Measurements from ENCODE around the gene MCRIP1.
A peak's percentile ranks its signal among the peaks of the same experiment; 100 is the strongest.

MCRIP1 gene

GRCh38 chr17:81863833-81864768 is 31.0 kb upstream of the MCRIP1 start:
- DNase-seq (ENCODE audit: low read depth, low spot score): no peak
- no peak overlapping the region for H3K4me3 ChIP-seq (ENCODE audit: low read length)

DNA sequence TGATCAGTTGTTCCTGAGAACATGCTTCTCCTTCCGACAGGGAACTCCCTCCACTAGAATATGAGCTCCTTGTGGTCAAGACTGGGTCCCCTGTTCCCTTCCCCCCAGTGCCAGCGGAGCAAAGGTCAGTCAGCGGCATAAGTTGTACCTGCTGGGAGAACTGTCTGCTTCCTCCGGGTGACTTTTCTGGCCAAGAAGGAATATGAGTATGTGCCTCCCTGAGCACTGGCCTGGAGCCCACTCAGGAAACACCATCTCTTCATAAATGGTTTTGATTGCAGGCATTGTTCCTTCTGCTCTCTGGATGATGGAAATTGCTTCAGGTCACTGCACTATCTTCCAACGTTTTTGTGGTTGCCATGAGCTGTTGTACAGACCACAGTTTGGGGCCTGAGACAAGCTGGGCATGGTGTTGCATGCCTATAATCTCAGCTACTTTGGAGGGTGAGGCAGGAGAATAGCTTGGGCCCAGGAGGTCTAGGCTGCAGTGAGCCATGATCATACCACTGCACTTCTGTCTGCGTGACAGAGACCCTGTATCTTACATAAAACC is 30.1 kb upstream of the MCRIP1 start:
- H3K4me3 ChIP-seq (ENCODE audit: low read length): no peak overlapping the region
- no peak for DNase-seq (ENCODE audit: low read depth, low spot score)

DNA sequence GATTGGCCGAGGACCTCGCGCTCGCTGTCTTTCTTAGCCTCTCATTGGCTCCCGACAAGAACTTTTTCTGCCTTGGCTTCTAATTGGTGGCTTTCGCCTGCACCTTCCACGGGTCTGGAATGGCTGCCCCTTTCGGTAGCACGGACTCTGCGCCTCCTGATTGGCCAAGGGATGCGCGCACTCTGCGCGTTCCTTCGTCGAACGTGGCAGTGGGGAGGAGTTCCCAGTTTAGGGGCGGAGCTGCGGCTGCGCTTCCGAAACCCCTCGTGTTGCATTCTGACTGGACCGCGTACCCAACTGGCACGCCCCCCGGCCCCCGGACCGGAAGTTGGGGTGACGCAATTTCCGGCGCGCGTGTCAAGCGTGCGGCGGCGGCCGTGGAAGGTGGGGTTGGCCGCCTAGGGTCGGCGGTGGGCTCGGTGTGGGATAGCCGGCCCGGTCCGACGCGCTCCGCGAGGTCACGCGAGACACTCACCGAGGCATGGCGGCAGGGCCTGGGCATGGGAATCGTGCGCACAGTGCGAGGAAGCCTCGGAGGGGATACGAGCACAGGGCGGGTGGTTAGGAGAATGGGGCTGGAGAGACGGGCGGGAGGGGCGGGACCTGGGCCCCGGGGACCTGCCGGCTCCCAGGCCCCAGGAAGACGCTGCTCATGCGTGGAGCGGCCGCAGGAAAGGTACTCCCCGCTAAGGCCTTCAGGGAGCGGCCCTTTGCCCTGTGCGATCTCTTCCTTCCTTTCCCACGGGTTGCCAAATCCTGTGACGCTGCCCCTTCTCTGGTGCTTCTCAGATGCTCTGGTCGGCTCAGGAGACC is 27.9 kb upstream of the MCRIP1 start:
- DNase-seq (ENCODE audit: low read depth, low spot score): peak; percentile 100
- H3K4me3 ChIP-seq (ENCODE audit: low read length): peak overlapping the region; percentile 75

- peak within 1 kb of the TSS; percentile 75 for H3K4me3 ChIP-seq (ENCODE audit: low read length)
- DNase-seq (ENCODE audit: low read depth, low spot score): no peak
Measured at GRCh38 chr17:81859906-81860755, 27.0 kb upstream of the MCRIP1 start, which contains the start of gene P4HB. Gene P4HB (minus strand): TSS chr17:81860535. CDS start chr17:81860471, 64 bp downstream.

DNA sequence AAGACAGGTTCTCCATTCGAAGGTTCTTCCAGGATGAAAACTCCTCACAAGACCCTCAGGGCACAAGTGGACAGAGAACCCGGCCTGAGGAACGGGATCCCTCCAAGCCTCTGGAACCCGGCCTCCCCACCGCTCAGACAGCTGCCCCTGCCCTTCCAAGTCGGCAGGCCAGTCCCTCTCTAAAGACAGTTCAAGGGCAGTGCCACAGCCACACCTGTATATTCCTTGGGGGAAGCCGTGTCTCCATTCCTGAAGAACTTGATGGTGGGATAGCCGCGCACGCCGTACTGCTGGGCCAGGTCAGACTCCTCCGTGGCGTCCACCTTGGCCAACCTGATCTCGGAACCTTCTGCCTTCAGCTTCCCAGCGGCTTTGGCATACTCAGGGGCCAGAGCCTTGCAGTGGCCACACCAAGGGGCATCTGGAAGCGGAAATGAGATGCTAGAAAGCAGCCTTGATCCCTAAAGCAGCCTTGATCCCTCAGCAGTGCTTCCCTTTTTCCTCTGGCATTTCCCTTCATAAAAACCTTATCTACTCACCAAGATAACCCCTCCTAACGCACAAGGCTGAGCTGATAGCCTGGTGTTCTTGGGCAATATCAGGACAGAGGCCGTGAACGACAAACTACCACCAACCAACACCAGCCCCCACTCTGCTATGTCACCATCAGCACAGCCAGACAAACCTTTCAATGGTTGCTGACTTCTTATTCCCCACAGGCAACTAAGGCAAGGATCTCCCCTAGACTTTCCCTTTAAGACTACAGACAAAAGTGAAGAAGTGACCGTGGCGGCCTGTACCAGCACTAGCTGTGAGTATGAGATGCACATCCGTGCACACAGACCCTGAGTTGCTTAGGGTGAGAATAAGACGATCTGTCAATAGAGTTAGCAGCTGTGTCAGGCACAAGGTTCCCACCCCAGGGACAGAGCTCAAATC is 26.1 kb upstream of the MCRIP1 start:
- no peak for DNase-seq (ENCODE audit: low read depth, low spot score)
- H3K4me3 ChIP-seq (ENCODE audit: low read length): peak overlapping the region; percentile 61

DNA sequence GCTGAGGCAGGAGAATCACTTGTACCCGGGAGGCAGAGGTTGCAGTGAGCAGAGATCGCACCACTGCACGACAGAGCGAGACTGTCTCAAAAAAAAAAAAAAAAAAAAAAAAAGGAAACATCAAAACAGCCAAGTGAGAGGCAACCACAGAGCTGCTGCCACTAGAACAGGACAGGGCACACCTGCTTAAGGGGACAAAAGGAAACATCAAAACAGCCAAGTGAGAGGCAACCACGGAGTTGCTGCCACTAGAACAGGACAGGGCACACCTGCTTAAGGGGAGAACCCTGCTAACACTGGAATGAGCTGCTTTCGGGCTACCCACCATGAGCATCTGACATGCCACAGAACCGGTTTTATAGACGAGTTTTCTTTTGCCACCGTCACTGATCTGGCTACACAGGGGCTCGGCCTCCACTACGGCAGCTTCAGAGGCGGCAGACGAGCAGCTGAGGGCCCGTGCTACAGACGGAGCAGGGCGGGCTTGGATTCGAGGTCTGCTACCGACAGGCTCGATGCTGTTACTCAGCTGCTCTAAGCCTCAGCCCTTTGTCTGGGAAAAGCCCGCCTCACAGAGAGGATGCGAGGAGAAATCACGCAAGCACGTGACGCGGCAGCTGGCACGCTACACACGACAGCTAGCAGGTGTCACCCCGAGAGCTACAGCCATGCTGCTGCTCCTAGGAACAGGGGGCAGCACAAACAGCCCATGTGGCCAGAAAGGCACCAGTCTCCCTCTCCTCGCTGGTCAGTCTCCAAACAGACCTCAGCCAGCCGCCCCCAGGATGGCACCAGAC is 25.3 kb upstream of the MCRIP1 start:
- DNase-seq (ENCODE audit: low read depth, low spot score): peak; percentile 54
- H3K4me3 ChIP-seq (ENCODE audit: low read length): peak overlapping the region; percentile 61

GRCh38 chr17:81854974-81855774 is 22.1 kb upstream of the MCRIP1 start:
- no peak overlapping the region for H3K4me3 ChIP-seq (ENCODE audit: low read length)
- no peak for DNase-seq (ENCODE audit: low read depth, low spot score)

DNA sequence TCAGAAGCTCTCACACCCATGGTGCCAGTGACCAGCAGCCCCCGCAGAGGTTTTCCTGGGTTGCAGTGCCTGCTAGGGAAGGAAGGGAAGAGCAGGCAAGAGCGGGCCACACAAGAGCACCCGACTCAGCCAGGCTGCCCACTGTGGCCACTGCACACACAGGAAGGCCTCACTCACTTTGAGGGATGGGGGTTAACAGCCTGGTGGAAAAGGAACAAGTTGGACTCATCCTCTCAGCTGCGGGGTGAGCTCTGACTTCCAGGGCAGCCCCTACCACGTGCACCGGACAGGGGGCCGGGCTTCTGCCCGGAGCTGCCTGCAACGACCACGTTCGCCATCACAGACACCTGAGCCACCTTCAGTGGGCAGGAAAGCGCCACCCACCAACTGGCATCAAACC is 19.1 kb upstream of the MCRIP1 start:
- DNase-seq (ENCODE audit: low read depth, low spot score): no peak
- H3K4me3 ChIP-seq (ENCODE audit: low read length): no peak overlapping the region

DNA sequence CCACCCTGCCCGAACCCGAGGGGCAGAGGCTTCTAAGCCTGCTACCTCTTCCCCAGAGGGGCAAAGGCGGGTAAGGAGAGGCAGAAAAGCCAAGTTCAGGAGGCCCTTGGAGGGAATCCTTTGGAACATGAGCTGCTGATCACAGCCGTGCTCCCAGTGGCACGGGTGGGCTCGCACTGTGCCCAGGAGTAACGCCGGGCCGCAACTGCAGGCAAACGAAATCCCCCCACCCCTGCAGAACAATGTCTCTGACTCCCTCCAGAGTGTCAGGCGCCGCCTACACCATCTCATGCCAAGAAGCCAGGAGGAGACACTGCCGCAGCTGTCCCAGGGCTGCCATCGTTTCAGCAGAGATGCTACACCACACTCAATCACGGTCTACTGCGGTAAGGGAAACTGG is 18.3 kb upstream of the MCRIP1 start:
- no peak for DNase-seq (ENCODE audit: low read depth, low spot score)

DNA sequence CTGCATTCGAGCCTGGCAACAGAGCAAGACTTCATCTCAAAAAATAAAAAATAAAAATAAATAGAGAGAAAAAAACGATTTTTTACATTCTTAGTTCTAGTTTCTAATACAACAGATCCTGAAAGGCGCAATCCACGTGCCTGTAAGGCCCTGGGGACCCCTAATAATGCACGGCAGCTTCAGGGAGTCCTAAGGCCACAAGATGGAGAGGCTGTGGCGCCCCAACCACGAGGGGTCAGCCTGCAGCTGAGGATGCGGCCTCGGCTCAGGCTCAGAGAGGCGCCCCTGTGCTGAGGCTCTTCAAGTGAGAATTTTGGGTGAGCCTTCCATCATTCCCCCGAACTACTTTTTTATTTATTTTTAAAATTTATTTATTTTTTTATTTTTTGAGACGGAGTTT is 16.4 kb upstream of the MCRIP1 start:
- H3K4me3 ChIP-seq (ENCODE audit: low read length): no peak overlapping the region
- no peak for DNase-seq (ENCODE audit: low read depth, low spot score)

More for the DNA sequence above, 18.3 kb upstream of the MCRIP1 start:
- H3K4me3 ChIP-seq (ENCODE audit: low read length): no peak overlapping the region

- no peak for DNase-seq (ENCODE audit: low read depth, low spot score)
- no peak overlapping the region for H3K4me3 ChIP-seq (ENCODE audit: low read length)
Measured at GRCh38 chr17:81846743-81847689, 13.9 kb upstream of the MCRIP1 start.

GRCh38 chr17:81845881-81846742 is 13.0 kb upstream of the MCRIP1 start:
- H3K4me3 ChIP-seq (ENCODE audit: low read length): no peak overlapping the region

GRCh38 chr17:81845361-81845760 is 12.3 kb upstream of the MCRIP1 start:
- no peak for DNase-seq (ENCODE audit: low read depth, low spot score)

More at GRCh38 chr17:81845881-81846742, 13.0 kb upstream of the MCRIP1 start:
- DNase-seq (ENCODE audit: low read depth, low spot score): no peak

GRCh38 chr17:81844887-81845286 is 11.8 kb upstream of the MCRIP1 start:
- no peak overlapping the region for H3K4me3 ChIP-seq (ENCODE audit: low read length)
- DNase-seq (ENCODE audit: low read depth, low spot score): no peak

More at GRCh38 chr17:81845361-81845760, 12.3 kb upstream of the MCRIP1 start:
- H3K4me3 ChIP-seq (ENCODE audit: low read length): no peak overlapping the region
